HG03558 (cell line): Measurements from ENCODE around the gene OSBPL5.

Experiments
- ATAC-seq: cut with Tn5 transposase; IDR thresholded peaks from one replicate; pipeline ENCODE4 v1.9.1; 2021; ENCODE audit warnings: moderate number of reproducible peaks; ENCODE audit not compliant: unreplicated experiment; ENCODE audit errors: extremely low read depth

The OSBPL5 gene

DNA sequence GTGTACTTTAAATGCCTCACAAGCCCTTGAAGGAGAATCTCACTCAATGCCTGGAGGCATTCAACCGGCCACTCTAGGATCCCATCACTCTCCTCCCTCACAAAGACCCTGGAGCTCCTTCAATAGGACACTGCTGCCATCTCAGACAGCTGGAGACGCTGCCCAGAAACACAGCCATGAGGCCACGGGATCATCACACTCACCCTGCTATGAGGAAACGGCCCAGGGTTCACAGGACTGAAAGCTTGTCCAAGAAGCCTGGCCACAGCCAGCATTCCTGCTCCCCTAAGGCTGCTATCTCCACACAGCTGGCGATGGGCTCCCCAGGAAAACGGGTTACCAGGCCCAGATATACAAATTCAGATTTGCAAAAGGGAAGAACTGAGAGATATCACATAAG is 121.1 kb downstream of the OSBPL5 start:
- ATAC-seq: no peak

DNA sequence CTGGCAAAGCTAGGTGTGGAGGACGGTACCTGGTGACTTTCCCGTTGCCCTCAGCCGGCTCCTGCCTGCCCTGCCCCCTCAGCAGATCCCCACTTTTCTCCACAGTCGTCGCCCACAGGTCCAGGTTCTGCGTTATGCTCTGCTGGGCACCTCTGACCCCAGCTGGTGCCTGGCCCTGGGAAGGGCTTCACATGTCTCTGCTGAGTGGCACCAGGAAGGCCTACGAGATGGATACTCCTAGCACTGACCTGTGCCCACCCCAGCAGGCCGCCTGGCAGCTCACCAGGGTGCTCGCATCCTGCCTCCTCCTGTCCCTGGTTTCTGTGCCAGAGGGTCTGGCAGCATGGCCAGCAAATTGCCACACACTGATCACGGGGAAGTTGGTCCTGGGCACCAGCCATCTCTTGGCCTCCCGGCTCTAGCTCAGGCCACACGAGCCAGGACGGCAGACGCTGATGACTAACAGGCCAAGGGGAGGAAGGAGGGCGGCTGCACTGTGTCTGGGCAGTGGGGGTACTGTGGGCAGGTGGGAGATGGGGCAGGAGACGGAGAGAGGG is 121.7 kb downstream of the OSBPL5 start:
- ATAC-seq: no peak

GRCh38 chr11:3042496-3043314 is 122.4 kb downstream of the OSBPL5 start:
- ATAC-seq: no peak

- ATAC-seq: no peak
Measured at GRCh38 chr11:3041699-3042441, 123.2 kb downstream of the OSBPL5 start.

DNA sequence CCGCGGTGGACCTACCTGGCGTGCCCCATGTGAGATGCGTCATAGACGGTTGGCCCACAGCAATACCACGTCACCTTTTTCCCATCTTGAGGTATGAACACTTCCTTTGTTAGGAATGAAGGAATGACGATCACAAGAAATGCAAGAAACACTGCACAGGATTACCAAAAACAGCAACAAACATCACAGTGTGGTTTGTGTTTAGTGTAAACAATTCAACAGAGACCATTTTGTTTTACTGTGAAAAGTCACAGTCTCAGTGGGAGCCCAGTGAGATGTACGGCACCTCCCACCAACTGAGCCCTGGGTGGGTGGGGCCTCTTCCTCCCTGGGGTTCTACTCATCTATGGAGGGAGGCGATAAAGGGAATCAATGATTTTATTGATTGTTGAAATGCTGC is 124.2 kb downstream of the OSBPL5 start:
- no peak for ATAC-seq

DNA sequence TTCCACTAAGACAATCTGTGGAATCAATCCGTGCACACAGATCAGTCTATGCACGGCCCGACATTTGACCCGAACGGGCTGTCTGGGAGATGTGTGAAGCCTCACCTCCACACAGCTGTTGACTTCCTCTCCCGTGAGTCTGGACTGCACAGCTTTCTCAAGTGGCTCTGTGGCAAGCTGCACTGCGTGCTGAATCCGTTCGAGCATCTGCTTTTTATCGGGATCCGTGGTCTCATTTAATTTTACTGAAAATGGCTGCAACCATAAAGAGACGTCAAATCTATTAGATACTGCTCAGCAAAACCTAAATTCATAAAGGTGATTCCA is 127.2 kb downstream of the OSBPL5 start:
- ATAC-seq: no peak
